ENCODE results near the gene PLA2R1. TPM values are rescaled to one million over a fixed set of nuclear protein-coding genes. Genes with fewer than 3 reads are reported as not detected.
"Not testable (repeated sequence)": the region's sequence is repeated elsewhere in the genome, so short reads cannot be mapped to it uniquely, and the experiment has no call there.

Gene PLA2R1
- total RNA-seq, 4 donors from 2014 or later = 24.1 to 36.2 (median 24.9) TPM

GRCh38 chr2:159971365-159972152 lies 90.9 kb downstream of the PLA2R1 start:
- no peak overlapping the region for H3K27ac ChIP-seq
- no peaks in the 10 kb centered on the region for H3K9me3 ChIP-seq
- H3K4me3 ChIP-seq = no peak overlapping the region
- intact Hi-C loops (cut with DNase I; ENCODE audit: low total_unique reads) = no loop called here
- no peak for DNase-seq
- H3K36me3 ChIP-seq = no peaks in the 10 kb centered on the region
- no peaks in the 10 kb centered on the region for H3K27me3 ChIP-seq
- TF ChIP-seq CTCF (IDR thresholded peaks at IDR 0.05) (no peak), POLR2A (IDR thresholded peaks at IDR 0.05) (no peak)
- H3K4me1 ChIP-seq = no peaks in the 10 kb centered on the region

DNA sequence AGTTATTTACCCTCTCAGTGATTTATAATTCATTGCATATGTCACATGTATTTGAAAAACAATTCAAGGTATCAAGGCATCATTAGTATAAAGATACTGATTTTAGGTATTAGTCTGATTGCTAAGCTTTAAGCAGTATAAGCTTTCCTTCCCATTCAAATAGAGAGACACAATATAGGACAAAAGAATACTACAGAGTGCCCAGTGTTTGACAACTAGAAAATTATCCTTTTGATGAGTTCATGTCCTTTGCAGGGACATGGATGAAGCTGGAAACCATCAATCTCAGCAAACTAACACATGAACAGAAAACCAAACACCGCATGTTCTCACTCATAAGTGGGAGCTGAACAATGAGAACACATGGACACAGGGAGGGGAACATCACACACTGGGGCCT lies 91.9 kb downstream of the PLA2R1 start:
- H3K4me3 ChIP-seq; H3K4me1 ChIP-seq; H3K27me3 ChIP-seq; H3K36me3 ChIP-seq; intact Hi-C loops (cut with DNase I; ENCODE audit: low total_unique reads); DNase-seq; H3K27ac ChIP-seq; H3K9me3 ChIP-seq: not testable (repeated sequence)

- Histone ChIP-seq H3K36me3 (no peaks in the 10 kb centered on the region), H3K9me3 (no peaks in the 10 kb centered on the region), H3K27ac (no peak overlapping the region), H3K4me3 (no peak overlapping the region), H3K27me3 (no peaks in the 10 kb centered on the region), H3K4me1 (no peaks in the 10 kb centered on the region)
- no peak for DNase-seq
- TF ChIP-seq POLR2A (IDR thresholded peaks at IDR 0.05) (no peak), CTCF (IDR thresholded peaks at IDR 0.05) (peak in 2 of 4 experiments; percentile 29 to 43)
- intact Hi-C loops (cut with DNase I; ENCODE audit: low total_unique reads) = no loop called here
These were observed 94.0 kb downstream of the PLA2R1 start for GRCh38 chr2:159968279-159968900.

DNA sequence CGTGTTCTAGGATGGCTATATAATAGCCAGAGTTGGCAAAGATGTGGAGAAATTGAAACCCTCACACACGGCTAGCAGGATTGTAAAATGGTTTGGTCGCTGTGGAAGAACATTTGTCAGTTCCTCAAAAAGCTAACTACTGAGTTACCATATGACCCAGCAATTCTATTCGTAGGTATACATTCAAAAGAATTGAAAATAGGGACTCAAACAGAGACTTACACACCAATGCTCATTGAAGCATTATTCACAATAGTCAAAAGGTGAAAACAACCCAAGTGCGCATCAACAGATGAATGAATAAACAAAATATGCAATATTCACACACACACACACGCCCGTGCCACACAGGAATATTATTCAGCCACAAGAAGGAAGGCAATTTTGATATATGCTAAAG lies 98.7 kb downstream of the PLA2R1 start:
- intact Hi-C loops (cut with DNase I; ENCODE audit: low total_unique reads) = no loop called here
- no peaks in the 10 kb centered on the region for H3K27me3 ChIP-seq
- H3K4me1 ChIP-seq = peaks cover 0 to 7% of the 10 kb centered on the region in 2 donors
- H3K9me3 ChIP-seq = no peaks in the 10 kb centered on the region
- H3K27ac ChIP-seq = no peak overlapping the region
- DNase-seq = no peak
- no peak overlapping the region for H3K4me3 ChIP-seq
- H3K36me3 ChIP-seq = no peaks in the 10 kb centered on the region
- no peak for TF ChIP-seq POLR2A (IDR thresholded peaks at IDR 0.05)
- TF ChIP-seq CTCF (IDR thresholded peaks at IDR 0.05) = no peak

DNA sequence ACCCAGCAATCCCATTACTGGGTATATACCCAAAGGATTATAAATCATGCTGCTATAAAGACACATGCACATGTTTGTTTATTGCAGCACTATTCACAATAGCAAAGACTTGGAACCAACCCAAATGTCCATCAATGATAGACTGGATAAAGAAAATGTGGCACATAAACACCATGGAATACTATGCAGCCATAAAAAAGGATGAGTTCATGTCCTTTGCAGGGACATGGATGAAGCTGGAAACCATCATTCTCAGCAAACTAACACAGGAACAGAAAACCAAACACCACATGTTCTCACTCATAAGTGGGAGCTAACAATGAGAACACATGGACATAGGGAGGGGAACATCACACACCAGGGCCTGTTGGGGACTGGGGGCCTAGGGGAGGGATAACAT lies 99.9 kb downstream of the PLA2R1 start:
- H3K27ac ChIP-seq; DNase-seq; H3K9me3 ChIP-seq; H3K27me3 ChIP-seq; intact Hi-C loops (cut with DNase I; ENCODE audit: low total_unique reads); H3K4me1 ChIP-seq; H3K4me3 ChIP-seq; H3K36me3 ChIP-seq: not testable (repeated sequence)

GRCh38 chr2:159961451-159961850 lies 101.0 kb downstream of the PLA2R1 start:
- Histone ChIP-seq H3K27ac (peak overlapping the region in 1 of 2 donors; percentile 38), H3K4me1 (peaks cover 0 to 7% of the 10 kb centered on the region in 2 donors), H3K36me3 (no peaks in the 10 kb centered on the region), H3K9me3 (no peaks in the 10 kb centered on the region), H3K4me3 (no peak overlapping the region), H3K27me3 (no peaks in the 10 kb centered on the region)
- intact Hi-C loops (cut with DNase I; ENCODE audit: low total_unique reads) = no loop called here
- no peak for DNase-seq
- TF ChIP-seq CTCF (IDR thresholded peaks at IDR 0.05) (no peak), POLR2A (IDR thresholded peaks at IDR 0.05) (no peak)
